Psoas muscle (tissue), 8 donors: ENCODE results near the gene PEPD. TPM values are rescaled to one million over a fixed set of nuclear protein-coding genes. Genes with fewer than 3 reads are reported as not detected.

ENCODE experiments used
- ATAC-seq, 4 donors: fragments of 200-7000 bp; cut with Tn5 transposase; one replicate each; pipeline ENCODE4 v1.9.1; 2020; ENCODE audit warnings: moderate library complexity in 3 of 4, mild to moderate bottlenecking in 2 of 4
- DNase-seq, 2 donors: peaks; one replicate each; pipeline ENCODE4 v3.0.0-alpha.2; 2020
- H3K27ac ChIP-seq: fragments of 200-600 bp; one replicate; pipeline ENCODE4 v1.8.0; 2022
- H3K27me3 ChIP-seq, 3 donors: fragments of 200-600 bp in 1 of 3; one replicate each; pipeline versions ENCODE4 v1.6.1 to v1.8.0; 2013 to 2022; ENCODE audit warnings: low read length in 2 of 3, mild to moderate bottlenecking in 2 of 3, moderate library complexity in 1 of 3; ENCODE audit not compliant: insufficient read depth in 3 of 3
- H3K36me3 ChIP-seq, 2 donors: fragments of 200-600 bp in 1 of 2; one replicate each; pipeline versions ENCODE4 v1.6.1 to v1.8.0; 2013 to 2022; ENCODE audit warnings: low read depth in 1 of 2, mild to moderate bottlenecking in 1 of 2, moderate library complexity in 1 of 2; ENCODE audit not compliant: insufficient read depth in 1 of 2
- H3K4me1 ChIP-seq: fragments of 200-600 bp; one replicate; pipeline ENCODE4 v1.8.0; 2022
- H3K4me3 ChIP-seq: fragments of 200-600 bp; one replicate; pipeline ENCODE4 v1.8.0; 2022; ENCODE audit warnings: mild to moderate bottlenecking
- H3K9me3 ChIP-seq: fragments of 200-600 bp; one replicate; pipeline ENCODE4 v1.8.0; 2022
- CTCF ChIP-seq: fragments of 200-600 bp; IDR thresholded peaks from one replicate; pipeline ENCODE4 v1.8.0; 2022; ENCODE audit warnings: antibody characterized with exemption
- WGBS, 3 donors: extraction: QIAGEN DNeasy Blood & Tissue Kit; methylation state at CpG; one replicate each; pipeline versions ENCODE4 v1.1.6 to v1.1.7; 2013; 5-methylcytosine and 5-hydroxymethylcytosine counted together
- intact Hi-C, 2 donors: fragments of 100-400 bp; cut with DNase I; formaldehyde crosslinking; loops; one replicate each; pipeline versions ENCODE4 v1.11.0 to v1.14.2; 2022
- polyA plus RNA-seq, 3 donors: library from polyadenylated mRNA; stranded (reverse); fragments of 200-250 nt; gene quantifications; one replicate each; pipeline ENCODE4 v1.2.3, GENCODE V29; 2013
- total RNA-seq, 4 donors: library from RNA; stranded (reverse); fragmentation: NEBNext Ultra II Directional in 2 of 4; extraction: Animal tissue kit (Norgen Biotek cat#: 25700) in 2 of 4; gene quantifications; one replicate each; pipeline versions ENCODE4 v1.2.1 to v1.2.4, GENCODE V29; 2021 to 2023
- donor health status: healthy with polysubstance abuse.
- donor health status: DM: no; HTN: no; CAD: no; lungs with moderate emphysema.
- donor health status: Bipolar disorder and iron deficiency.
- donor health status: healthy.
- donor health status: DM: yes; HTN: yes; CAD: no.
- donor health status: DM: no; HTN: no; CAD: no.
- donor health status: DM: no; HTN: no; CAD: no.
- donor health status: DM: yes; HTN: yes; CAD: no.

PEPD gene
- total and polyA plus RNA-seq, 7 donors, result 26.3 to 40.2 (median 35.1) TPM

- 79 to 95% (median 94%) methylated on average over 6 of the region's 6 CpGs for WGBS, 3 donors
- Histone ChIP-seq H3K4me1 (peaks cover 3% of the 10 kb centered on the region), H3K9me3 (no peaks in the 10 kb centered on the region), H3K27me3 (no peaks in the 10 kb centered on the region), H3K36me3 (no peaks in the 10 kb centered on the region), H3K27ac (no peak overlapping the region), H3K4me3 (no peak overlapping the region)
- DNase-seq (no peak), ATAC-seq (no peak)
- no peak for TF ChIP-seq CTCF
- intact Hi-C loops, result no loop called here
Observed at GRCh38 chr19:33403973-33404304, 117.7 kb downstream of the PEPD start.

- peaks cover 3% of the 10 kb centered on the region for H3K4me1 ChIP-seq
- 81 to 89% (median 86%) methylated on average over 17 to 18 of the region's 18 CpGs for WGBS, 3 donors
- no peak for ATAC-seq
Observed at GRCh38 chr19:33403221-33403972, 118.2 kb downstream of the PEPD start.

GRCh38 chr19:33402421-33403220, 119.0 kb downstream of the PEPD start:
- ATAC-seq (peak in 1 of 4 donors; percentile 15), DNase-seq (peak in 1 of 2 donors; percentile 50)
- intact Hi-C loops, result no loop called here
- H3K27me3 ChIP-seq, result no peaks in the 10 kb centered on the region
- H3K27ac ChIP-seq, result no peak overlapping the region
- 66 to 70% (median 69%) methylated on average over 17 to 18 of the region's 18 CpGs for WGBS, 3 donors
- H3K4me1 ChIP-seq, result peaks cover 3% of the 10 kb centered on the region
- no peaks in the 10 kb centered on the region for H3K9me3 ChIP-seq
- H3K4me3 ChIP-seq, result no peak overlapping the region
- peak; percentile 17 for TF ChIP-seq CTCF
- H3K36me3 ChIP-seq, result no peaks in the 10 kb centered on the region

More at GRCh38 chr19:33403221-33403972, 118.2 kb downstream of the PEPD start:
- Histone ChIP-seq H3K36me3 (no peaks in the 10 kb centered on the region), H3K4me3 (no peak overlapping the region), H3K27me3 (no peaks in the 10 kb centered on the region), H3K27ac (no peak overlapping the region), H3K9me3 (no peaks in the 10 kb centered on the region)
- TF ChIP-seq CTCF, result no peak
- peak; percentile 7 to 55 for DNase-seq
- intact Hi-C loops, result no loop called here

GRCh38 chr19:33401683-33402420, 119.7 kb downstream of the PEPD start:
- no peak overlapping the region for H3K4me3 ChIP-seq
- intact Hi-C loops, result no loop called here
- TF ChIP-seq CTCF, result no peak
- no peaks in the 10 kb centered on the region for H3K27me3 ChIP-seq
- no peaks in the 10 kb centered on the region for H3K36me3 ChIP-seq
- peaks cover 5% of the 10 kb centered on the region for H3K4me1 ChIP-seq
- H3K9me3 ChIP-seq, result no peaks in the 10 kb centered on the region
- WGBS, 3 donors, result 86 to 89% (median 86%) methylated on average over 30 of the region's 30 CpGs
- ATAC-seq (no peak), DNase-seq (peak in 1 of 2 donors; percentile 49)
- no peak overlapping the region for H3K27ac ChIP-seq
